ENCODE data around the gene SCYGR7.
A peak's percentile ranks its signal among the peaks of the same experiment; 100 is the strongest.

The SCYGR7 gene

DNA sequence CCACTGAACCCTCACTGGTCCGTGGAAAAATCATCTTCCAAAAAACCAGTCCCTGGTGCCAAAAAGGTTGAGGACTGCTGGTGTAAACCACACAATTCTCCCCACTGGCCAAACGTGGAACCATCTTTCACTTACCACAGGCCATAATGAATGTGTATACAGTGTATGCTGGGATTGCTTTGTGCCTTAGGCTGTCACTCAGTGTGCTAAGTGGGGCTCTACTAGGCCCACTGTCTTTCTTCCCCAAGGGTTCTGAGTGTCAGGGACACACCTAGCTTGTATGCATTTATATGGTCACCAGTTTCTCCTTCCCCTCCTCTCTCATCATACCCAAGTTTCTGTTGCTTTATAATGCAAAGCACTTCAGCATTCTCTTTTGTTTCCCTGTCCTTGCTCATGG, 44.8 kb downstream of the SCYGR7 start:
- no peaks in the 10 kb centered on the region for H3K27me3 ChIP-seq (replicated peaks; ENCODE audit: control insufficient read depth, insufficient read depth, low read length)
- H3K36me3 ChIP-seq (ENCODE audit: control insufficient read depth, insufficient read depth, low read length), result no peaks in the 10 kb centered on the region
- TF ChIP-seq, protein P1, sequence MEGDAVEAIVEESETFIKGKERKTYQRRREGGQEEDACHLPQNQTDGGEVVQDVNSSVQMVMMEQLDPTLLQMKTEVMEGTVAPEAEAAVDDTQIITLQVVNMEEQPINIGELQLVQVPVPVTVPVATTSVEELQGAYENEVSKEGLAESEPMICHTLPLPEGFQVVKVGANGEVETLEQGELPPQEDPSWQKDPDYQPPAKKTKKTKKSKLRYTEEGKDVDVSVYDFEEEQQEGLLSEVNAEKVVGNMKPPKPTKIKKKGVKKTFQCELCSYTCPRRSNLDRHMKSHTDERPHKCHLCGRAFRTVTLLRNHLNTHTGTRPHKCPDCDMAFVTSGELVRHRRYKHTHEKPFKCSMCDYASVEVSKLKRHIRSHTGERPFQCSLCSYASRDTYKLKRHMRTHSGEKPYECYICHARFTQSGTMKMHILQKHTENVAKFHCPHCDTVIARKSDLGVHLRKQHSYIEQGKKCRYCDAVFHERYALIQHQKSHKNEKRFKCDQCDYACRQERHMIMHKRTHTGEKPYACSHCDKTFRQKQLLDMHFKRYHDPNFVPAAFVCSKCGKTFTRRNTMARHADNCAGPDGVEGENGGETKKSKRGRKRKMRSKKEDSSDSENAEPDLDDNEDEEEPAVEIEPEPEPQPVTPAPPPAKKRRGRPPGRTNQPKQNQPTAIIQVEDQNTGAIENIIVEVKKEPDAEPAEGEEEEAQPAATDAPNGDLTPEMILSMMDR (IDR thresholded peaks at IDR 0.05; ENCODE audit: insufficient read depth, low read length, poor library complexity, severe bottlenecking), result no peak
- DNase-seq (ENCODE audit: extremely low read depth, insufficient read length), result no peak
- no peak overlapping the region for H3K4me3 ChIP-seq (replicated peaks; ENCODE audit: low read depth, low read length)

DNA sequence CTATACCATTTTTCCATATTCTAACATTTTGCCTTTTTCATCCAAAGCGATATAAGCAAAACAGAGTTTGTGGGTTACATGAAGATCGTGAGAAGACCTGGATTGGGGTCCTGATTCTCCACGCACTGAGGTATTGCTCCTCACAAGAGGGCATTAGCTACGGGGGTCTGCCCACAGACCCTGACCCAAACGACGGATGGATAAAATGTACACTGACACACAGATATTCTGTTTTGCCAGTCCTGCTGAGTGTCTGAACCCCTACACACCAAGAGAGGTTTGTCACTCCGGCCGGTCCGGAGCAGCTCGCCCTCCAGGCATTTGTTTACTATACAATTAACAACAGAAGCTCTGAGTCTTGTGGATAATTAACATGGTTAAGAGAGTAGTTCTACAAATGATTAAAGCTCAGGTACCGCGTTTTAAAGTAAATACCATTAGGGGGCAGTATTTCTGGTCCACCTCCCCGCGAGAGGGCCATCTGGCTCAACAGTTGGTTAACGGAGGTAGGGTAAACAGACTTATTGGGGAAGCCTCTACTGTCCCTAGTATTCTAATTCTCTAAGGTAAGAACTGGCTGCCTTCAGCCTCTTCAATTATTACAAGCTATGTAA, 46.0 kb downstream of the SCYGR7 start:
- no peaks in the 10 kb centered on the region for H3K27me3 ChIP-seq (replicated peaks; ENCODE audit: control insufficient read depth, insufficient read depth, low read length)

DNA sequence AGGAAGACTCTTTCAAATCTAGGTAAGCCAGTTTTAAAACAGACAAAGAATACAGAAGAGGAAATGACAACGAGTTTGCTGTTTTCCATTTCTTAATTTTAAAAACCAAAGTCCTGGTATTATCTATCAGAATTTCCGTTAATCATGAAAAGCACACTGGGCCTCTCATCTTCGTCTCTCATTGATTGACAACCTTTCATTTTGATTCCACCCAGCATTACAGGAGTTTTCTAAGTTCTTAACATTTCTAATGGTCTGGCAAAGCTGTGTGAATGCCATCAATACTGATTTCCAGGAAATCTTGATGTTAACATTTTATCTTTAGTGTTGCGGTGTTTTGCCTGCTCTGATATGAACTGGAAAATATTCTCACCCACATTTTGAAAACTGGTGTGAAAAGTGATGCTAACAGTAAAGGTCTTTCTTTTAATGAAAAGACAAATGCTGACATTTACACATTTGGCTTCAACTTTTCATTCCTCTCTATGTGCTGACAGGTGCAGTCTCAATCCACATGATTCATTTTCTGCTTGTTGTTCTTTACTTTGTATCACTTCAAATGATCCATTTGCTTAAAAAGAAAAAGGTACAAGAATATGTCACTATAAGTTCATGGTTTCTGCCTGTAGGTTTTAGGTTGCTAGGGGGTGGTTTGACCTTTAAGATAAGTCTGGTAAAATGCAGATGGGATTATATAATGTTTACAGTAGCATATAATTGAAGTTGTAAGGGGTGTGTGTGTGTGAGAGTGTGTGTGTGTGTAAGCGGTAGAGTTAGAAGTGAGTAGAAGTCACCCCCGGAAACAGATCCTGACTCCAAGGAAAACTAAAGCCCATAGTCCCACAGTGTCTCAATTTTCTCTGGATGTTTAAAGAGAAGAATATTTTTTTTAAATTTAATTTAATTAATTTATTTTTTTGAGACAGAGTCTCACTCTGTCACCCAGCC, 47.0 kb downstream of the SCYGR7 start:
- H3K27me3 ChIP-seq (replicated peaks; ENCODE audit: control insufficient read depth, insufficient read depth, low read length), result no peaks in the 10 kb centered on the region
- no peak overlapping the region for H3K4me3 ChIP-seq (replicated peaks; ENCODE audit: low read depth, low read length)
- DNase-seq (ENCODE audit: extremely low read depth, insufficient read length), result no peak
- TF ChIP-seq, protein P1 (IDR thresholded peaks at IDR 0.05; ENCODE audit: insufficient read depth, low read length, poor library complexity, severe bottlenecking), result no peak
- H3K36me3 ChIP-seq (ENCODE audit: control insufficient read depth, insufficient read depth, low read length), result no peaks in the 10 kb centered on the region

More for the DNA sequence above, 46.0 kb downstream of the SCYGR7 start:
- TF ChIP-seq, protein P1 (IDR thresholded peaks at IDR 0.05; ENCODE audit: insufficient read depth, low read length, poor library complexity, severe bottlenecking), result peak; percentile 61
- H3K4me3 ChIP-seq (replicated peaks; ENCODE audit: low read depth, low read length), result no peak overlapping the region
- DNase-seq (ENCODE audit: extremely low read depth, insufficient read length), result no peak
- no peaks in the 10 kb centered on the region for H3K36me3 ChIP-seq (ENCODE audit: control insufficient read depth, insufficient read depth, low read length)
